ENCODE measurements around the gene ZNF512B. TPM values are rescaled to one million over a fixed set of nuclear protein-coding genes. Genes with fewer than 3 reads are reported as not detected.
"Not testable (repeated sequence)": the region's sequence is repeated elsewhere in the genome, so short reads cannot be mapped to it uniquely, and the experiment has no call there.

Gene ZNF512B
- total RNA-seq, 1 donor from 2014 or later, result 21.4 TPM

DNA sequence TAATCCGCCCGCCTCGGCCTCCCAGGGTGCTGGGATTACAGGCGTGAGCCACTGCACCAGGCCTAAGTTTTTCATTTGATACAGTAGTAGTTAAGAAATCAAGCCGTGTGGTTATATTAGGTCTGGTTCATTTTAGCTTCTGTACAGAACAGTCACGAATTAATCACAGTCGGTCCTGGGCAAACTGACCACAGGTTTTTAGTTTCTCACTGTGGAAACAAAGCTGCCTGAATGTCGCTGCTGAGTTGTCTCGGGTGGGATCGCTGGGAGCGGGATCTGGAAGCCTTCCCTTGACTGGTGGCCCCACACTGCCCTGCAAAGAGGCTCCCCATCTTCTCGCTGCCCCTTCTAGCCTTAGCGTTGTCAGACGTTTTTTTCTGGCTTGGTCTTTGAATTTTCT lies 32.1 kb downstream of the ZNF512B start:
- ATAC-seq, result no peak

DNA sequence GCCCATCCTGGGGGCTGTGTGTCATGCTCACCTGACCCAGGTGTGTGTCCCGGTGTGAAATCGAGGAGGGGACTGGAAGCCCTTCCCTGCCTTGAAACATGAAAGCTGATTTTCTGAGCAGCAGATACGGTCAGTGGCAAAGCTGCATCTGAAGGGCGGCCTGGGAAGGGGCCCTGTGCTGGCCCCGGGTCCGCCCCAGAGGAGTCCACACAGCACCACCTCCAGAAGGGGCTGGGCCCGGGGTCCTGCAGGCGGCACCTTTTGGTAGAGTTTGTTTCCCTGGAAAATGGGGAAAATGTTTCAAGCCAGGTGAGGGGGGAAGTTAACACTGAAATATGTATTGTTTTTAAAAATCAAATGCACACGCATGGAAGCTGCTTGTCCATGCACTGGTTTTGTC lies 34.3 kb downstream of the ZNF512B start:
- DNase-seq (ENCODE audit: low spot score) (no peak), ATAC-seq (no peak)

More for the DNA sequence above, 32.1 kb downstream of the ZNF512B start:
- no peak for DNase-seq (ENCODE audit: low spot score)

DNA sequence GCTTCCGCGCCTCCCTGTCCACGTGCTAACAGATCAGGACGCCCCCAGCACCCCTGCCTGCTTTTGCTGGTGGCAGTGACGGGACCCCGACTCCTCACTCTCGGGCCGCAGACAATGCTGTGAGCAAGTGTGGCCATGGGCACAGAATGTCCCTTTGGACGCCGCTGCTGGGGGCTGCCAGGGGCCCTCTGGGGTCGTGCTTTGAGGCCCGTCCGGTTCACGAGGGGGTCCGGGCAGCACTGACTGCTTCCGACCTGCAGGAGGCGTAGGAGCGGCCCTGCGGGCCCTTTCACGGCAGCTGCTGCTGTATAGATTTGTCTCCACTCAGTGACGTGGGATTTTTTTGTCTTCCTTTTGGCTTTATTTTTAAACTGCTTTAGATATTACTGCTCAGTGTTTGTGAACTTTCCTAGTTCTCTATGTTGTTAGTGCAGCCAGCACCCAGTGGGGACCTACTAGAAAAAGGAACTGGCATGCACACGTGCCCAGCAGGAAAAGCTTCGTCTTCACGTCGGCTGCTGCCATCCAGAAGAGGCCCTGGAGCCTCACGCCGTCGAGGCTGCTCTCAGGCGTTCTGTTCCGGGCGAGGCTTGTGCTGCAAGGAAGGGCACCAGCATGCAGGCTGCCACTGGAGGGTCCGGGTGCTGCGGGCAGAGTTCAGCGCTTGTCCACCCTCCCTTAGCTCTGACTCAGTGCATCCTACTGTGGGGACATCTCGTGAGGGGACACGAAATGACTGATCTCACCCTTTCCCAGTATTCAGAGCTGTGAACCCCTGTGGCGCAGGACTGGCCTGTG lies 35.3 kb downstream of the ZNF512B start:
- DNase-seq (ENCODE audit: low spot score), result no peak
- ATAC-seq, result no peak

DNA sequence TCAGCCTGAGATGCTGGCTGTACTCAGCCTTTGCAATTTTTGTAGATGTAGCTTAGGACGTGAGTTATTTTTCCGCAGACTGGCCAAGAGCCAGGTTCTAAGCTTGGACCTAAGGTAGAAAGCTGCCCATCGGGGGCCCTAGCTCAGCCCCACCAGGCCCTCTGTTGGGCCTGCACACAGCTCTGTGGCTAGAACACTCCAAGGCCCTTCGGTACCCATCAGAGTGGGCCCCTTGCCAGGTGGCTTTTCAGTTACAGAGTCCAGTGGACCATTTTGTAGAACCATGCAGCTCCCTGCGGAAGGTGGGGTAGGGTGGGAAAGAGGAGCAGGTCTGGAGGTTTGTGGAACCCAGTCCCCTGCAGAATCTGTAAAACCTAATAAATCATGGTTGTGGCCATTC lies 36.1 kb downstream of the ZNF512B start:
- no peak for DNase-seq (ENCODE audit: low spot score)

DNA sequence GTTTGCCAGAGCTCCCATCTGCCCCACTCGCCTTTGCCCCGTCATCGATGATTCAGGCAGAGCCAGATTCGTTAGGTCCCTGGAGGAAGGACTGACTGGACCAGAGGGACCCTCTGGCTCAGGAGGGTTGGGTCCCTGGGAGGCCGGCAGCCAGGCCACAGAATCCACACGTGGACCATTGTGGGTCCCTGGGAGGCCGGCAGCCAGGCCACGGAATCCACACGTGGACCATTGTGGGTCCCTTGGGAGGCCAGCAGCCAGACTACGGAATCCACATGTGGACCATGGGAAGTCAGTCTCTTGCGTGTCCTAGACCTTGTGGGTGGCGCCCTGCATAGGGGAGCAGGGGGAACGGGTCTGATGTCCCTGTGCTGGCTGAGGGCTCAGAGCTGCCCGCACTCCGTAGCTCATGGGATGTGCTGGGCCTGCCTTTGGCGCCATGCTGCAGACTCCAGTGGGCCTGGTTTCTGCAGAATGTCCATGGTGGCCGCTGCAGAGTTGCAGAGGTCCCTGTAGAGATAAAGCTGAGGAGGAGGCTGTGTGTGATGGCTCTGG lies 37.0 kb downstream of the ZNF512B start:
- ATAC-seq (no peak), DNase-seq (ENCODE audit: low spot score) (no peak)

More for the DNA sequence above, 36.1 kb downstream of the ZNF512B start:
- ATAC-seq, result no peak

DNA sequence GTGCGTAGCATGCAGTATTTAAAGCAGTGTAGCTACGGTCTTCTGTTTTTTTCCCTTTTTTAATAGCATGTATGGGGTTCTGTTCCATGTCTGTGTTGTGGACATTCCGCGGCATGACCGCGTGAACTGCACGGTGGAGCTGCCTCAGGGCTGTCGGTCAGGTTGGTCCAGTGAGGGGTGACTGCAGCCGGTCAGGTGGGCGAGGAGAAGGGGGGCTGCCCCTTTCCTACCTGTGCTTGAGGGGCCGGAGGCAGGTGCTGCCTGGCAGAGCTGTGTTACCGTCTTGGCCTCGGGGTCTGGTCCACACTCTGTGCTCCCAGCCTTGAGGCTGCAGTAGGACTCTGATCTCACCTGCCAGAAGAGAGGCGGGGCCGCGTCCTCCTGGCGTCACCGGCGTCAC lies 38.0 kb downstream of the ZNF512B start:
- no peak for DNase-seq (ENCODE audit: low spot score)
- no peak for ATAC-seq

DNA sequence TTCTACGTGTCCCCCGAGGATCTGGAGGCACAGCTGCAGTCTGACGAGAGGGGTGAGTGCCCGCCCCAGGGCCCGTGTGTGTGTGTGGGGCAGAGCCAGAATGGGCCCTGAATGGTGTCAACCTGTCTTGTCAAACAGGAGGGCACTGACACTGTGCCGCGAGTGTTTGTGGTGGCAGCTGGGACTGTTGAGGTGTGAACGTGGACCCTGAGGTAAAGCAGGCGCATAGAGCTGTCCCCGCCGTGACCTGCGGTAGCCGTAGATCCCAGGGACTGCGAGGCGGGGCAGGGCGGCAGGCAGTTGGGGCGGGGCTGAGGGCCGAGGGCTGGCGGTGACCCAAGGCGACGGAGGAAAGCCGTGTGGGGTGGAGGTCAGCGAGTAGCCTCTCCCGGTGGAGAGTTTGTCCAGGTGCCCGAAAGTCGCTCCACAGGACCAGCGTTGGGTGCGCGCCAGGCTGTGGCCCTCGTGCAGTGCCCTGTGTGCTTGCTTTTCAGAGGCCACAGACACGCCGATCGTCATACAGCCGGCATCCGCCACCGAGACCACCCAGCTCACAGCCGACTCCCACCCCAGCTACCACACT lies 38.7 kb downstream of the ZNF512B start:
- DNase-seq (ENCODE audit: low spot score) (no peak), ATAC-seq (no peak)

DNA sequence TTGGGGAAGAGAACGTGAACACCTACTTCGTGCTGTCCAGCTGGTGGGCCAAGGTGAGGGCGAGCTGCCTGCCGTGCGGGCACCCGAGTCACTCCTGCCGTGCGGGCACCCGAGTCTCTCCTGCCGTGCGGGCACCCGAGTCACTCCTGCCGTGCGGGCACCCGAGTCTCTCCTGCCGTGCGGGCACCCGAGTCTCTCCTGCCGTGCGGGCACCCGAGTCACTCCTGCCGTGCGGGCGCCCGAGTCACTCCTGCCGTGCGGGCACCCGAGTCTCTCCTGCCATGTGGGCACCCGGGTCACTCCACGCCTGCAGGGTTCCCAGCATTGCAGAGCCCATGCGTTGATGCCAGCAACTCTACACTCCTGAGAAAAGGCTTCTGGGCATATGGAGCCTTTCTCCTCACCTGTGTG lies 40.3 kb downstream of the ZNF512B start:
- ATAC-seq, result not testable (repeated sequence)

DNA sequence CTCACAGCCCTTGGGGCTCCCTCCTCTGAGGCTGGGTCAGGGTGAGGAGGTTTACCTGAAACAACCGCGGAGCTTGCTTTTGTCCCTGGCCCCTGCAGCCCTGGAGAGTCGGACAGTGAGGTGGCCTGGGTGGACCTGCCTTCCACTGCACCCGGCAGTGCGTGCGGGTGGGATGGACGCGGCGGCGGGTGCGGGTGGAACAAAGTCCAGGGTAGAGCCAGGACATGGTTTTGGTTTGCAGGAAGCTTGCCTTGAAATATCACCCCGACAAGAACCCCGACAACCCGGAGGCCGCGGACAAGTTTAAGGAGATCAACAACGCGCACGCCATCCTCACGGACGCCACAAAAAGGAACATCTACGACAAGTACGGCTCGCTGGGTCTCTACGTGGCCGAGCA lies 40.7 kb downstream of the ZNF512B start:
- no peak for DNase-seq (ENCODE audit: low spot score)
- ATAC-seq, result no peak

More for the DNA sequence above, 40.3 kb downstream of the ZNF512B start:
- not testable (repeated sequence) for DNase-seq (ENCODE audit: low spot score)

DNA sequence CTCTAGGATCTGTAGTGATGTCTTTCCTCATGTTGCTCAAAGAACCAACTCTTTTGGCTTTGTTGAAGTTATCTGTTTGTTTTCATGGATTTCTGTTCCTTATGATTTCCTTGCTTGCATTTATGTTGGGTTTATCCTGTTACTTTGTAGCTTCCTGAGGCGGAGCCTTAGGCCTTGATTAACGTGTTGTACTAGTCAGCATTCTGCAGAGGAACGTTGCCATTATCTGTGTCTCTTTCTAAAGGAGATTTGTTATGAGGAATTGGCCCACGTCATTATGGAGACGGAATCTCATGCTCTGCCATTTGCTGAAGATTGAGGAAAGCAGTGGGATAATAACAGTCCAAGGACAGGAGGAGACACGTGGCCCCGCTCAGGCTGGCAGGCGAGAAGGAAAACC lies 43.4 kb downstream of the ZNF512B start:
- peak; percentile 37 for ATAC-seq
- no peak for DNase-seq (ENCODE audit: low spot score)

DNA sequence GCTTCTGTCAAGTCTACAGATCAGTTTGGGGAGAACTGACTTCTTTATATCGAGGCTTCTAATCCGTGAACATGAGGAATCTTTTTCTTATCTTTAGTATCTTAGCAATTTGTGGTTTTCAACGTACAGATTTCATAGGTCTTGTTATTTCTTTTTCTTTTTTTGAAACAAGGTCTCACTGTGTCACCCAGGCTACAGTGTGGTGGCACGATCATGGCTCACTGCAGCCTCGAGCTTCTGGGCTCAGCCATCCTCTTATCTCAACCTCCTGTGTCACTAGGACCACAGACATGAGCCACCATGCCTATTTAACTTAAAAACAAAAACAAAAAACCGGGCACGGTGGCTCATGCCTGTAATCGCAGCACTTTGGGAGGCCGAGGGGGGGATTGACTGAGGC lies 45.5 kb downstream of the ZNF512B start:
- DNase-seq (ENCODE audit: low spot score), result no peak
- ATAC-seq, result no peak

DNA sequence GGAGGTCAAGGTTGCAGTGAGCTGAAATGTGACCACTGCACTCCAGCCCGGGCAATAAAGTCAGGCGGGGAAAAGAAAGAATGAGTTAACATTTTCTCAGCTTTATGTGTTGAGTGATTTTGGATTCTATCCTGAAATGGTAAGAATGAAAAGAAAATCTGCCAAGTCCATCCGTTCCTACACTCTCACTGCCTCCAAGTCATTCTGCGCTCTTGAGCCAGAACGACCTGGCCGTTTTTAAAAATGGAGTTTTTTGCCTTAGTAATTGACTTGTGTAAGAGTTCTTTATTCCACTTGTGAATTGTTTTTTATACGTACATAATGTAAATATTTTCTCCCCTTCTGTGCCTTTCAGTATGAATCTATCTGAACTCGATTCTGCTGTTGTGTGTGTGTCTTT lies 46.1 kb downstream of the ZNF512B start:
- ATAC-seq, result no peak
- no peak for DNase-seq (ENCODE audit: low spot score)

DNA sequence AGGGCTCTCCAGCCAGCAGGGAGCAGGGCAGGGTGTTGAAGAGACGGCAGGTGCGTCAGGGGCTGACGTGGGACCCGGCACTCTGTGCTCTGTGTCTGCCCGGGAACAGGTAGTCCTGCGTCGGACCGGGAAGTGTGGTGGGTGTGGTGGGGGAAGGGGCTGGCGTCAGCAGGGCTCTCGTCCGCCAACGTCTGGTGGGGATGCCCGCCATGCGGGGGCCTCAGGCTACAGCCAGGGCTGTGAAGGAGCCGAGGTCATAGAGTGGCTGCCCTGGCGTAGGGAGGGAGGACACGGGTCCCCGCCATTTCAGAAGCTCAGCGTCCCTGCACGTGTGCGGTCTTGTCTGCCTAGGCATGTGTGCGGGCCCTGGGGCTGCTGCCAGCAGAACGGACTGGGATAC lies 49.5 kb downstream of the ZNF512B start:
- no peak for ATAC-seq
- DNase-seq (ENCODE audit: low spot score), result no peak

DNA sequence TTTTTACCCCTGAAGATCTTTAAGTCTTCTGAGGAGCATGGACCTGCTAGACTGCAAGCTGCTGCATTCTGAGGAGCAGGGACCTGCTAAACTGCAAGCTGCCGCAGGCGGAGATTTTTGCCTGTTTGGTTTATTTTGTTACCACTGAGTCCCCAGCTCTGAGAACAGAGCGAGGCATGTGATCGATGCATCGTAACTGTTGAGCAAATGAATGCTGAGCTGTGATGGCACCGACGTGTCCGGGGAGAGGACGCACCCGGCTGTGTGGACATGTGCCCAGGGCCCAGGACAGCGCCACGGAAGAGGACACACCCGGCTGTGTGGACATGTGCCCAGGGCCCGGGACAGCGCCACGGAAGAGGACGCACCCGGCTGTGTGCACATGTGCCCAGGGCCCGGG lies 50.6 kb downstream of the ZNF512B start:
- ATAC-seq (no peak), DNase-seq (ENCODE audit: low spot score) (no peak)

DNA sequence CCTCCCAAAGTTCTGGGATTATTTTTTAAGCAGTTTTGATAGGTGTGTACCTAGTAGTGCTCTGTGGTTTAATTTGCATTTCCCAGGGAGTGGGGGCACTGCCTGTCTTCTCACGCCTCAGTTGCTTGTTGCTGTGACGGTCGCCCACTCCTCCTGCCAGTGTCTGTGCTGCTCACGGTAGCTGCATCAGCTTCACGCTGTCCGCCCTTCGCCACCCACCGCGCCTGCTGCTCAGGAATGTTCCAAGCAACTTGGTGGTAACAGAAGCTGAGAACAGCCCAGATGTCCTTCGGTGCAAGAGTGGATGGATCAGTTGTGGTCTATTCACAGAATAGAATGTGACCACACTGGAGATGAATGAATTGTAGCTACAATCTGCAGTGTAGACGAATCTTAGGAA lies 51.9 kb downstream of the ZNF512B start:
- ATAC-seq (no peak), DNase-seq (ENCODE audit: low spot score) (no peak)

DNA sequence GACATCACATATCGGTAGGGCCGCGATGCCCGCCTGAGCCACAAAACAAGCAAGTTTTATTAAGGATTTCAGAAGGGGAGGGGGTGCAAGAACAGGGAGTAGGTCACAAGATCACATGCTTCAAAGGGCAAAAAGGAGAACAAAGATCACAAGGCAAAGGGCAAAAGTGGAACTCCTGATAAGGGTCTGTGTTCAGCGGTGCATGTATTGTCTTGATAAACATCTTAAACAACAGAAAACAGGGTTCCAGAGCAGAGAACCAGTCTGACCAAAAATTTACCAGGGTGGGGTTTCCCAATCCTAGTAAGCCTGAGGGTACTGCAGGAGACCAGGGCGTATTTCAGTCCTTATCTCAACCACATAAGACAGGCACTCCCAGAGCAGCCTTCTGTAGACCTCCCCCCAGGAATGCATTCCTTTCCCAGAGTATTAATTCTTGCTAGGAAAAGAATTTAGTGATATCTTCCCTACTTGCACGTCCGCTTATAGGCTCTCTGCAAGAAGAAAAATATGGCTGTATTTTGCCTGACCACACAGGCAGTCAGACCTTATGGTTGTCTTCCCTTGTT lies 53.3 kb downstream of the ZNF512B start:
- ATAC-seq; DNase-seq (ENCODE audit: low spot score): not testable (repeated sequence)

DNA sequence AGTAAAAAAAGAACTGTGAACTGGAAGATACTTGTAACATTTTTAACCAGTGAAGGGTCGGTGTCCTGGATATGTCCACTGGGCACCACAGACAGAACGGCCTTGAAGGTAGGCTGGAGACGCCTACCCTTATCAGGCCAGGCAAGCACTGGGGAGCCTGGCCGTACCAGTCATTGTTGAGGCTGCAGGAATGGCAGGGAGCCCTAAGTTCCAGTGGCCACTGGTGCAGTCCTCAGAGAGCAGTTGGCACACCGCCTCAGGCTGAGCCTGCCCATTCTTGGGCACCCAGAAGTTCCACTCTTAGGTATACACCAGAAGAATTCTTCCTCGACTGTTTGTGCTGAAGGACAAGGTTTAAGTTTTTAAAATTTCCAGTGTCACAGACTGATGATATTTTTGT lies 54.3 kb downstream of the ZNF512B start:
- peak; percentile 66 for ATAC-seq
- DNase-seq (ENCODE audit: low spot score), result no peak

DNA sequence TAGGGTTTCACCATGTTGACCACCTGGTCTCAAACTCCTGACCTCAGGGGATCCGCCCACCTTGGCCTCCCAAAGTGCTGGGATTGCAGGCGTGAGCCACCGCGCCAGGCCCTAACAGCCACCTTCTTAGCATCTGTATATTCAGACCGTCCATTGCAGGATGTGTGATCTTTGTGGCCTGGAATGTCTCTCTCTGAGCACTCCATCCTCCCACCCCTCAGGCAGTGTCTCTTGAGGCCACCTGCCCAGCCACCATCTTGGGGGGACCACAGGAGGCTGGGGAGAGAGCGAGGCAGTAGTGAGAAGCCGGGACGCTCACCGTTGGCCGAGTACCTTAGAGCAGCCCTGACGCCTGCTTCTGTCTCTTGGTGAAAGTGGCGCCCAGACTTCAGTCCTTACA lies 56.0 kb downstream of the ZNF512B start:
- ATAC-seq (no peak), DNase-seq (ENCODE audit: low spot score) (no peak)

DNA sequence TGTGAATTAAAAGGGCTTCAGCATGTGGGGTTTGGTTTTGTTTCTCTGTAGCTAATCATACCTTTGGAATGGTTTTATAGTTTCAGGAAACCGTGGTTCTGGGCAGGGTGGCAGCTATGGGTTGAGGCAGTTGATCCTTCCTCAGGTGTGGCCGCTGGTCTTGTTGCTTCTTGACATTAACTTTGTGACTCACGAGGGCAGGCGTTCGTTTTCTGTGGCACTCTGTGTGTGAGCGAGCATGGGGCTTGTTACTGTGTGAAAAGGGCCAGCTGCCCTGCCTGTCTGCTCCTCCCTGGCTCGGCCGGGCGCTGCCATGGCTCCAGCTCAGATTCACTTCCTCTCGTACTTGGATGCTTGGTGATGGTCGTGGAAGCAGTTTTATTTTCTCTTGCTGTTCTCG lies 58.6 kb downstream of the ZNF512B start:
- ATAC-seq (no peak), DNase-seq (ENCODE audit: low spot score) (no peak)

DNA sequence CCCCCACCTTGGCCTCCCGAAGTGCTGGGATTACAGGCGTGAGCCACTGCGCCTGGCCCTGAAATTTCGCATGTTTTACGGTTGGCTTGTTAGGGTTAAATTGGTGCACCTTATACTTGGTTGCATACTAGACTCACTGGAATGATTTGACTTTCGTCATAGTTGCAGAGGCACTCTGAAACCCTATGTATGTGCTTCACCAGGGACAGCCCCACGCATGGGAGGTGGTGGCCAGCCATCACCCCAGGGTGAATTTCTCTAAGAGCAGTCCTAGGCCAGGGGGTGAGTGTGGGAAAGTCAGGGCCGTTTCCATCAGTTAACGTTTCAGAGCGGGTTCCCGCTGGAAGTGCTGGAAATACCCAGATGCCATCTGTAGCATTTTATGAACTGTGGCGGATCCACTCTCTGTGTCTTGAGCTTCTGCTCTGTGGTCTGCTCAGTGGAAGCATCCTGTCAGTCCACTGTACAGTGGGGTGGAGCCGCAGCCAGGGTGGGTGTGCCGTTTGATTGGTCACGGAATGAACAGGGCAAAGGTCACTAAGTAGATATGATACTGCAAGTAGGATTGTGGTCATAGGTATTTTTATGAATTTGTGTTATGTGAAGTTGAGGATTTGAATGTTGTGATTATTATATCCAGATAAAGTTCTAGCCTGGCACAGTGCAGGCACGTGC lies 61.6 kb downstream of the ZNF512B start:
- DNase-seq (ENCODE audit: low spot score) (no peak), ATAC-seq (peak; percentile 77)
